Stomach (tissue), 4 donors: ENCODE results near the gene PARP8.

Experiments
- CTCF ChIP-seq, 7 experiments: fragments of 450-650 bp in 4 of 7; fragments of 200-600 bp in 3 of 7; sonication (generic) in 3 of 7; IDR thresholded peaks; one replicate each; pipeline ENCODE4 v1.5.1; 2016 to 2019; ENCODE audit warnings: antibody characterized with exemption in 7 of 7, control low read depth in 2 of 7, mild to moderate bottlenecking in 1 of 7
- EP300 ChIP-seq: sonication (generic); formaldehyde crosslinking; IDR thresholded peaks from one replicate; pipeline ENCODE4 v1.6.1; 2017; ENCODE audit warnings: antibody characterized with exemption
- POLR2A ChIP-seq, 4 donors: fragments of 450-650 bp; IDR thresholded peaks; one replicate each; pipeline ENCODE4 v1.6.1; 2016; ENCODE audit warnings: antibody characterized with exemption in 4 of 4, control low read depth in 2 of 4, mild to moderate bottlenecking in 1 of 4, moderate library complexity in 1 of 4
- POLR2AphosphoS5 ChIP-seq, 3 donors: sonication (generic); formaldehyde crosslinking; IDR thresholded peaks; one replicate each; pipeline ENCODE4 v1.6.1; 2016; ENCODE audit warnings: antibody characterized with exemption in 3 of 3

GRCh38 chr5:50716134-50716533, 49.7 kb downstream of the PARP8 start:
- TF ChIP-seq POLR2A (IDR thresholded peaks at IDR 0.05) = no peak
- no peak for TF ChIP-seq CTCF (IDR thresholded peaks at IDR 0.05)
- TF ChIP-seq EP300 = no peak
- no peak for TF ChIP-seq POLR2AphosphoS5 (IDR thresholded peaks at IDR 0.05)
